Measurements from ENCODE around the gene GEMIN4. TPM values are rescaled to one million over a fixed set of nuclear protein-coding genes. Genes with fewer than 3 reads are reported as not detected.

GEMIN4 gene
- total RNA-seq, 1 donor from 2014 or later, result 13.3 TPM

DNA sequence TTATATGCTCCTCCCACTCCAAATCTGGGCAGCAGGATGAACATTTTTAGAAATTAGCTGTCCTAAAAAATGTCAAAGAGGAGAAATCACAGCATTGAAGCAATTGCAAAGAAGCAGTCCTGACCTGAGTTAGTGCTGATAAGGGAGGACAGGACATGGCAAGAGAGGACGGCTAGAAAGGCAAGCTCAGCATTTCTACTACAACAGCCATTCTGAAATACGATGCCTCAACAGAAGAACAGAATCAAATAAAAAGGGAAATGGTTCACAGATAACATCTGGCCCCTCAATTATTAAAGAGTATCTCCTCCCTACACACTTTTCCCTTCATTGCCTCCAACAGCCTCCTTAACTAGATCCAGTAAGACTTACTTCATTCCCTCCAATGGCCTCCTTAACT lies 55.7 kb downstream of the GEMIN4 start:
- peaks cover 2% of the 10 kb centered on the region for H3K36me3 ChIP-seq (ENCODE audit: control insufficient read depth, insufficient read depth, low read length)
- DNase-seq (ENCODE audit: low read depth), result no peak
- no peak overlapping the region for H3K4me3 ChIP-seq (ENCODE audit: low read depth, low read length)
- TF ChIP-seq, protein P1, sequence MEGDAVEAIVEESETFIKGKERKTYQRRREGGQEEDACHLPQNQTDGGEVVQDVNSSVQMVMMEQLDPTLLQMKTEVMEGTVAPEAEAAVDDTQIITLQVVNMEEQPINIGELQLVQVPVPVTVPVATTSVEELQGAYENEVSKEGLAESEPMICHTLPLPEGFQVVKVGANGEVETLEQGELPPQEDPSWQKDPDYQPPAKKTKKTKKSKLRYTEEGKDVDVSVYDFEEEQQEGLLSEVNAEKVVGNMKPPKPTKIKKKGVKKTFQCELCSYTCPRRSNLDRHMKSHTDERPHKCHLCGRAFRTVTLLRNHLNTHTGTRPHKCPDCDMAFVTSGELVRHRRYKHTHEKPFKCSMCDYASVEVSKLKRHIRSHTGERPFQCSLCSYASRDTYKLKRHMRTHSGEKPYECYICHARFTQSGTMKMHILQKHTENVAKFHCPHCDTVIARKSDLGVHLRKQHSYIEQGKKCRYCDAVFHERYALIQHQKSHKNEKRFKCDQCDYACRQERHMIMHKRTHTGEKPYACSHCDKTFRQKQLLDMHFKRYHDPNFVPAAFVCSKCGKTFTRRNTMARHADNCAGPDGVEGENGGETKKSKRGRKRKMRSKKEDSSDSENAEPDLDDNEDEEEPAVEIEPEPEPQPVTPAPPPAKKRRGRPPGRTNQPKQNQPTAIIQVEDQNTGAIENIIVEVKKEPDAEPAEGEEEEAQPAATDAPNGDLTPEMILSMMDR (IDR thresholded peaks at IDR 0.05; ENCODE audit: insufficient read depth, low read length, poor library complexity, severe bottlenecking), result no peak
- H3K27me3 ChIP-seq (ENCODE audit: control insufficient read depth, insufficient read depth, low read length), result no peaks in the 10 kb centered on the region

Other genes with a start within 250 kb of the GEMIN4 start
- 22.8 and 23.2 TPM in 2 replicates for gene VPS53, start 37.4 kb downstream of the GEMIN4 start, total RNA-seq
- gene TLCD3A, start 19.7 kb downstream of the GEMIN4 start, total RNA-seq, result 28.3 and 38.4 TPM in 2 replicates
- 87.0 and 121 TPM in 2 replicates for gene GLOD4, start 30.0 kb upstream of the GEMIN4 start, total RNA-seq
- 25.3 and 28.0 TPM in 2 replicates for gene MRM3, start 30.1 kb upstream of the GEMIN4 start, total RNA-seq
- gene NXN, start 227.5 kb upstream of the GEMIN4 start, total RNA-seq, result 30.2 and 34.3 TPM in 2 replicates
- gene TIMM22, start 244.9 kb upstream of the GEMIN4 start, total RNA-seq, result 17.9 and 18.5 TPM in 2 replicates